Vagina (tissue), 2 donors: ENCODE measurements around the gene NCOA7.

Experiments
- POLR2A ChIP-seq, 2 donors: fragments of 450-650 bp; IDR thresholded peaks; one replicate each; pipeline ENCODE4 v1.6.1; 2017; ENCODE audit warnings: antibody characterized with exemption in 2 of 2, mild to moderate bottlenecking in 2 of 2, moderate library complexity in 2 of 2
- POLR2AphosphoS5 ChIP-seq, 2 donors: sonication (generic); formaldehyde crosslinking; IDR thresholded peaks; one replicate each; pipeline ENCODE4 v1.9.0; 2017; ENCODE audit warnings: antibody characterized with exemption in 2 of 2, mild to moderate bottlenecking in 2 of 2, low read depth in 1 of 2; ENCODE audit not compliant: insufficient read depth in 1 of 2
- TF ChIP-seq, protein P1 (sequence below), 3 experiments: fragments of 450-650 bp in 2 of 3; fragments of 200-600 bp in 1 of 3; sonication (generic) in 1 of 3; IDR thresholded peaks; one replicate each; pipeline ENCODE4 v1.5.1; 2017 to 2019; ENCODE audit warnings: antibody characterized with exemption in 3 of 3, mild to moderate bottlenecking in 2 of 3, moderate library complexity in 2 of 3

GRCh38 chr6:125793280-125793679, 2.5 kb downstream of the NCOA7 start:
- TF ChIP-seq, protein P1, sequence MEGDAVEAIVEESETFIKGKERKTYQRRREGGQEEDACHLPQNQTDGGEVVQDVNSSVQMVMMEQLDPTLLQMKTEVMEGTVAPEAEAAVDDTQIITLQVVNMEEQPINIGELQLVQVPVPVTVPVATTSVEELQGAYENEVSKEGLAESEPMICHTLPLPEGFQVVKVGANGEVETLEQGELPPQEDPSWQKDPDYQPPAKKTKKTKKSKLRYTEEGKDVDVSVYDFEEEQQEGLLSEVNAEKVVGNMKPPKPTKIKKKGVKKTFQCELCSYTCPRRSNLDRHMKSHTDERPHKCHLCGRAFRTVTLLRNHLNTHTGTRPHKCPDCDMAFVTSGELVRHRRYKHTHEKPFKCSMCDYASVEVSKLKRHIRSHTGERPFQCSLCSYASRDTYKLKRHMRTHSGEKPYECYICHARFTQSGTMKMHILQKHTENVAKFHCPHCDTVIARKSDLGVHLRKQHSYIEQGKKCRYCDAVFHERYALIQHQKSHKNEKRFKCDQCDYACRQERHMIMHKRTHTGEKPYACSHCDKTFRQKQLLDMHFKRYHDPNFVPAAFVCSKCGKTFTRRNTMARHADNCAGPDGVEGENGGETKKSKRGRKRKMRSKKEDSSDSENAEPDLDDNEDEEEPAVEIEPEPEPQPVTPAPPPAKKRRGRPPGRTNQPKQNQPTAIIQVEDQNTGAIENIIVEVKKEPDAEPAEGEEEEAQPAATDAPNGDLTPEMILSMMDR (IDR thresholded peaks at IDR 0.05): no peak
- no peak for TF ChIP-seq POLR2AphosphoS5 (IDR thresholded peaks at IDR 0.05; ENCODE audit: insufficient read depth in 1 of 2, low read depth in 1 of 2)
- no peak for TF ChIP-seq POLR2A (IDR thresholded peaks at IDR 0.05)
